Panc1 (cell line): ENCODE data around the gene TET3. TPM values are rescaled to one million over a fixed set of nuclear protein-coding genes. Genes with fewer than 3 reads are reported as not detected.

Source experiments
- ATAC-seq: fragments of 200-7000 bp; cut with Tn5 transposase; 2 replicates; pipeline ENCODE4 v1.9.1; 2020; ENCODE audit warnings: mild to moderate bottlenecking, moderate library complexity
- BruUV-seq: library from RNA; stranded (reverse); fragments of 400-500 nt; replicated peaks from 2 replicates; lab custom pipeline; 2021; lab: Mats Ljungman, UMichigan
- CTCF ChIA-PET: fragments of 300-600 bp; sonication (Branson Sonifier 250); formaldehyde crosslinking; loops from one replicate; lab custom pipeline; 2022; ENCODE audit warnings: antibody characterized with exemption; lab: Charles Lee
- POLR2A ChIA-PET: fragments of 300-600 bp; sonication (Branson Sonifier 250); formaldehyde crosslinking; loops from one replicate; lab custom pipeline; 2022; ENCODE audit warnings: antibody characterized with exemption; lab: Charles Lee
- DNase-seq: peaks from one replicate; pipeline ENCODE4 v3.0.0-alpha.2; 2010; ENCODE audit warnings: low read depth, low spot score
- H3K27ac ChIP-seq: 2 replicates; pipeline ENCODE4 v1.5.1; 2011; ENCODE audit warnings: mild to moderate bottlenecking, low read length, inconsistent platforms
- H3K27me3 ChIP-seq: fragments of 200-500 bp; sonication (Bioruptor generic); 2 replicates; pipeline ENCODE4 v1.6.0; 2014; ENCODE audit warnings: low read length, inconsistent platforms; ENCODE audit not compliant: control insufficient read depth, insufficient read depth
- H3K36me3 ChIP-seq: fragments of 200-500 bp; sonication (Bioruptor generic); 2 replicates; pipeline ENCODE4 v1.5.1; 2014; ENCODE audit warnings: inconsistent platforms, mild to moderate bottlenecking, low read length, moderate library complexity; ENCODE audit not compliant: control insufficient read depth, insufficient read depth
- H3K4me1 ChIP-seq: 2 replicates; pipeline ENCODE4 v1.5.1; 2011; ENCODE audit warnings: inconsistent platforms, mild to moderate bottlenecking, low read length, moderate library complexity; ENCODE audit not compliant: control insufficient read depth, insufficient read depth
- H3K4me3 ChIP-seq, 2 experiments: 2 replicates each; pipeline ENCODE4 v1.5.1; 2011 to 2012; ENCODE audit warnings: low read depth in 2 of 2, low read length in 2 of 2, mild to moderate bottlenecking in 2 of 2, inconsistent platforms in 1 of 2, moderate library complexity in 1 of 2
- H3K9me3 ChIP-seq: fragments of 200-500 bp; sonication (Bioruptor generic); 2 replicates; pipeline ENCODE4 v1.5.1; 2014; ENCODE audit warnings: low read depth, mild to moderate bottlenecking, inconsistent platforms, low read length, moderate library complexity; ENCODE audit not compliant: control insufficient read depth, insufficient read depth
- POLR2AphosphoS5 ChIP-seq: IDR thresholded peaks from 2 replicates; pipeline ENCODE4 v1.6.1; 2012; ENCODE audit warnings: mild to moderate bottlenecking, low read depth, low read length, moderate library complexity
- REST ChIP-seq, 2 experiments: IDR thresholded peaks; 2 replicates each; pipeline ENCODE4 v1.6.1; 2011 to 2012; ENCODE audit warnings: low read depth in 2 of 2, control low read depth in 1 of 2, low read length in 1 of 2, mild to moderate bottlenecking in 1 of 2, moderate library complexity in 1 of 2; ENCODE audit not compliant: insufficient read depth in 1 of 2
- SIN3A ChIP-seq: IDR thresholded peaks from 2 replicates; pipeline ENCODE4 v1.6.1; 2012; ENCODE audit warnings: low read depth, mild to moderate bottlenecking, low read length, moderate library complexity, borderline replicate concordance; ENCODE audit not compliant: insufficient read depth
- TCF7L2 ChIP-seq: IDR thresholded peaks from 2 replicates; pipeline ENCODE4 v1.6.1; 2011; ENCODE audit warnings: mild to moderate bottlenecking, low read depth, low read length, inconsistent platforms
- in situ Hi-C: cut with HindIII; loops from 2 replicates; pipeline ENCODE4 v1.10.0; 2016; ENCODE audit warnings: low sequenced_read_pairs, low pct_unique_long_range_greater_than_20kb
- intact Hi-C: fragments of 100-400 bp; cut with micrococcal nuclease; formaldehyde crosslinking; loops from one replicate; pipeline ENCODE4 v1.10.0; 2022; ENCODE audit not compliant: unreplicated experiment
- total RNA-seq: library from RNA; stranded (reverse); gene quantifications from one replicate; pipeline ENCODE4 v1.2.1, GENCODE V29; 2021; ENCODE audit not compliant: unreplicated experiment
- TF ChIP-seq, protein P1 (sequence below): fragments of 450-650 bp; IDR thresholded peaks from 2 replicates; pipeline ENCODE4 v1.5.1; 2017; ENCODE audit warnings: mild to moderate bottlenecking

TET3 gene
- total RNA-seq, 1 experiment from 2014 or later = 13.1 TPM

- CTCF ChIA-PET = no interaction called here
- BruUV-seq = no TSS peak
- Histone ChIP-seq H3K27ac (no peak overlapping the region), H3K27me3 (no peaks in the 10 kb centered on the region), H3K4me3 (no peak overlapping the region), H3K9me3 (no peaks in the 10 kb centered on the region), H3K4me1 (no peaks in the 10 kb centered on the region), H3K36me3 (no peaks in the 10 kb centered on the region)
- ATAC-seq (no peak), DNase-seq (no peak)
- in situ Hi-C loops = no loop called here
- POLR2A ChIA-PET = no interaction called here
- TF ChIP-seq REST (IDR thresholded peaks at IDR 0.05; ENCODE audit: insufficient read depth in 1 of 2, low read depth in 2 of 2, low read length in 1 of 2) = no peak
- TF ChIP-seq, protein P1, sequence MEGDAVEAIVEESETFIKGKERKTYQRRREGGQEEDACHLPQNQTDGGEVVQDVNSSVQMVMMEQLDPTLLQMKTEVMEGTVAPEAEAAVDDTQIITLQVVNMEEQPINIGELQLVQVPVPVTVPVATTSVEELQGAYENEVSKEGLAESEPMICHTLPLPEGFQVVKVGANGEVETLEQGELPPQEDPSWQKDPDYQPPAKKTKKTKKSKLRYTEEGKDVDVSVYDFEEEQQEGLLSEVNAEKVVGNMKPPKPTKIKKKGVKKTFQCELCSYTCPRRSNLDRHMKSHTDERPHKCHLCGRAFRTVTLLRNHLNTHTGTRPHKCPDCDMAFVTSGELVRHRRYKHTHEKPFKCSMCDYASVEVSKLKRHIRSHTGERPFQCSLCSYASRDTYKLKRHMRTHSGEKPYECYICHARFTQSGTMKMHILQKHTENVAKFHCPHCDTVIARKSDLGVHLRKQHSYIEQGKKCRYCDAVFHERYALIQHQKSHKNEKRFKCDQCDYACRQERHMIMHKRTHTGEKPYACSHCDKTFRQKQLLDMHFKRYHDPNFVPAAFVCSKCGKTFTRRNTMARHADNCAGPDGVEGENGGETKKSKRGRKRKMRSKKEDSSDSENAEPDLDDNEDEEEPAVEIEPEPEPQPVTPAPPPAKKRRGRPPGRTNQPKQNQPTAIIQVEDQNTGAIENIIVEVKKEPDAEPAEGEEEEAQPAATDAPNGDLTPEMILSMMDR = no peak
- no peak for TF ChIP-seq POLR2AphosphoS5
- TF ChIP-seq TCF7L2 = no peak
- no peak for TF ChIP-seq SIN3A
- intact Hi-C loops = no loop called here
These were observed 43.6 kb downstream of the TET3 start for GRCh38 chr2:74028290-74028689.

DNA sequence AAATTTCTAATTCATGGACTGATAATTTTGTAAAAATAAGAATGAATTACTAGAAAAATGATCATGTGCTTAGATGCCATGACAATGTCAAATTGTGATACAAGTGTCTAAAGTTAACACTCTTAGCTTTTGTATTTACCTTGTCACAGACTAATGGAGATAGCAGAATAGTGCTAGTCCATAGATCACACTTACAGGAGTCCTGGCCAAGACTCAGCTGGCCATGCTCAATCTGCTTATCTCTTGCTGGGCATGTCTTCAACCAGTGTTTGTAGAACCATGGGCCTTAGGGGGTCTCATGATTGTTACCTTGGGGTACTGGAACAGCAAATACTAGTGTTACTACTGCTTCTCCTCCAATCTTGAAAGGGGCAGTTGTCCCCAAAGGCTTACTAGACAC, 44.0 kb downstream of the TET3 start:
- H3K9me3 ChIP-seq = no peaks in the 10 kb centered on the region
- no peaks in the 10 kb centered on the region for H3K36me3 ChIP-seq
- ChIA-PET POLR2A (no interaction called here), CTCF (no interaction called here)
- TF ChIP-seq REST (IDR thresholded peaks at IDR 0.05; ENCODE audit: insufficient read depth in 1 of 2, low read depth in 2 of 2, low read length in 1 of 2) (no peak), POLR2AphosphoS5 (no peak), TCF7L2 (no peak), SIN3A (no peak)
- TF ChIP-seq, protein P1 = no peak
- no peak overlapping the region for H3K4me3 ChIP-seq
- no peak for DNase-seq
- BruUV-seq = no TSS peak
- no peaks in the 10 kb centered on the region for H3K27me3 ChIP-seq
- no peaks in the 10 kb centered on the region for H3K4me1 ChIP-seq
- in situ Hi-C loops (no loop called here), intact Hi-C loops (no loop called here)
- ATAC-seq = no peak
- H3K27ac ChIP-seq = no peak overlapping the region
